Ureter (tissue), 1 donor: ENCODE measurements around the gene C9. TPM values are rescaled to one million over a fixed set of nuclear protein-coding genes. Genes with fewer than 3 reads are reported as not detected.
"Not testable (repeated sequence)": the region's sequence is repeated elsewhere in the genome, so short reads cannot be mapped to it uniquely, and the experiment has no call there.

Experiments
- DNase-seq: peaks from one replicate; pipeline ENCODE4 v3.0.0-alpha.2; 2020; ENCODE audit warnings: low spot score
- total RNA-seq: library from RNA; stranded (reverse); gene quantifications from one replicate; pipeline ENCODE4 v1.2.4, GENCODE V29; 2023
- donor health status: DM: yes; HTN: yes; CAD: no.

Gene C9
- total RNA-seq, 1 donor from 2014 or later: not detected

GRCh38 chr5:39262981-39263380, 101.3 kb downstream of the C9 start:
- no peak for DNase-seq

- DNase-seq: no peak
Observed at GRCh38 chr5:39260095-39260494, 104.2 kb downstream of the C9 start.

GRCh38 chr5:39257554-39257953, 106.7 kb downstream of the C9 start:
- DNase-seq: no peak

- DNase-seq: no peak
Observed at GRCh38 chr5:39256477-39257235, 107.6 kb downstream of the C9 start.

- DNase-seq: no peak
Observed at GRCh38 chr5:39255406-39255805, 108.9 kb downstream of the C9 start.

- DNase-seq: no peak
Observed at GRCh38 chr5:39254671-39255070, 109.6 kb downstream of the C9 start.

- DNase-seq: no peak
Observed at GRCh38 chr5:39253196-39253595, 111.1 kb downstream of the C9 start.

- no peak for DNase-seq
Observed at GRCh38 chr5:39249564-39250274, 114.6 kb downstream of the C9 start.

- no peak for DNase-seq
Observed at GRCh38 chr5:39249069-39249468, 115.2 kb downstream of the C9 start.

GRCh38 chr5:39240750-39241149, 123.5 kb downstream of the C9 start:
- DNase-seq: no peak

- no peak for DNase-seq
Observed at GRCh38 chr5:39238366-39239105, 125.8 kb downstream of the C9 start.

- no peak for DNase-seq
Observed at GRCh38 chr5:39236718-39237117, 127.6 kb downstream of the C9 start.

GRCh38 chr5:39235648-39236047, 128.6 kb downstream of the C9 start:
- no peak for DNase-seq

- DNase-seq: not testable (repeated sequence)
Observed at GRCh38 chr5:39234494-39234893, 129.8 kb downstream of the C9 start.

Other genes with a start within 250 kb of the C9 start
- gene FYB1, start 144.9 kb downstream of the C9 start, total RNA-seq: 17.9 TPM
- gene DAB2, start 60.5 kb upstream of the C9 start, total RNA-seq: 77.2 TPM